GM21825 (cell line): ENCODE measurements around the gene ODAD4.

ENCODE experiments used
- ATAC-seq: cut with Tn5 transposase; IDR thresholded peaks from one replicate; pipeline ENCODE4 v1.9.1; 2021; ENCODE audit warnings: mild to moderate bottlenecking, moderate library complexity; ENCODE audit not compliant: unreplicated experiment

ODAD4 gene, protein sequence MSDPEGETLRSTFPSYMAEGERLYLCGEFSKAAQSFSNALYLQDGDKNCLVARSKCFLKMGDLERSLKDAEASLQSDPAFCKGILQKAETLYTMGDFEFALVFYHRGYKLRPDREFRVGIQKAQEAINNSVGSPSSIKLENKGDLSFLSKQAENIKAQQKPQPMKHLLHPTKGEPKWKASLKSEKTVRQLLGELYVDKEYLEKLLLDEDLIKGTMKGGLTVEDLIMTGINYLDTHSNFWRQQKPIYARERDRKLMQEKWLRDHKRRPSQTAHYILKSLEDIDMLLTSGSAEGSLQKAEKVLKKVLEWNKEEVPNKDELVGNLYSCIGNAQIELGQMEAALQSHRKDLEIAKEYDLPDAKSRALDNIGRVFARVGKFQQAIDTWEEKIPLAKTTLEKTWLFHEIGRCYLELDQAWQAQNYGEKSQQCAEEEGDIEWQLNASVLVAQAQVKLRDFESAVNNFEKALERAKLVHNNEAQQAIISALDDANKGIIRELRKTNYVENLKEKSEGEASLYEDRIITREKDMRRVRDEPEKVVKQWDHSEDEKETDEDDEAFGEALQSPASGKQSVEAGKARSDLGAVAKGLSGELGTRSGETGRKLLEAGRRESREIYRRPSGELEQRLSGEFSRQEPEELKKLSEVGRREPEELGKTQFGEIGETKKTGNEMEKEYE

DNA sequence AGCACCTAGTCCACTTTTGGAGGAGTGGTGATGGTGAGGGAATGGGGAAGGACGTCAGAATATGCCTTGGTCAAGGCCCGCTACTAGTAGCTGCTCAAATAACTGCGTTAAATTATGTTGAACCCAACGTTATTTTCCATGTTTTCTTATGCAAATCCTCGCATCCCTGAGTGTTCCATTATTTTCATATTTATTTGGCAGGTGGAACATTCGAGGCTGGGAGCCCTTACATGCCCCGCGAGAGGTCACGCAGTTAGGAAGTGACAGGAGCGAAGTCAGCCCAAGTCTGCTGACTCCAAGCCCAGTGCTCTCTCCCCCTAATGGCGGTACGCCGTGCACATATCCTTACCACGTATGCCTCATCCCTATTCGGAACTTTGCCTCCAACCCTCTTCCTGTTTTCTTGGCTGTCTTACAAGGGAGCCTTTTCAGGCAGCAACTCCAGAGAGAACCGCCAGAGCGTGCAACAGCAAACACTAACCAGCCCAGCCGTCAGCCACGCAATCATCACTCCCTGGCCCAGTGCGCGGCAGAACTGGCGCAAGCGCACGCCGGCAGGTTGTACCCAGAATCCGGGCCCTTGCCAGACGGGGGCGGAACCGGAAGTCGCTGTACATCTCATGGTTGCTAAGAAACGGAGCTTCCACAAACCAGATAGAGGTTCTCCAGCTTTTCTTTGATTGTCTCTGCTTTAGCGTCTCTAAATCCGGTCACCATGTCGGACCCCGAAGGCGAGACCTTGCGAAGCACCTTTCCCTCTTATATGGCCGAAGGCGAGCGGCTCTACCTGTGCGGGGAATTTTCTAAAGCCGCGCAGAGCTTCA is at the start of gene ODAD4:
ODAD4 (plus strand) TSS at position 609 of the 824 bp plus-strand sequence; CDS start at position 716, 107 bp downstream.
- peak; percentile 95 for ATAC-seq

DNA sequence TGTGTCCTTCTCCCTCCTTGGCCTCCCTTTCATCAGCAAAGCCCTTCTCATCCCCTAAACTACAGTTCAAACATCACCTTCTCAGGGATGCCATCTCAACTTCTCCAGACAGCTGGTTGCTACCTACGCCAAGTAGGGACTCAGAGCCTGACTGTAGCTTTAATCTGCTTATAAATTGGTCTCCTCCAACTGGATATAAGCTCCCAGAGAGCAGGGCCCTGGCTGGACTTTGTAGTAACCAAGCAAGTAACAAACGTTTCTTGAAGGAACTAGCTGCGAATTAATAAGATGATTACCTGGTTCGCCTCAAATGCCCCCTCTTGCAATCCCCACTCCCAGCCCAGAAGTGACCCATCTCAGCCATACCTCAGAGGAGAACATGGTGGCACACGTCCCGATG is 47.7 kb upstream of the ODAD4 start:
- no peak for ATAC-seq

DNA sequence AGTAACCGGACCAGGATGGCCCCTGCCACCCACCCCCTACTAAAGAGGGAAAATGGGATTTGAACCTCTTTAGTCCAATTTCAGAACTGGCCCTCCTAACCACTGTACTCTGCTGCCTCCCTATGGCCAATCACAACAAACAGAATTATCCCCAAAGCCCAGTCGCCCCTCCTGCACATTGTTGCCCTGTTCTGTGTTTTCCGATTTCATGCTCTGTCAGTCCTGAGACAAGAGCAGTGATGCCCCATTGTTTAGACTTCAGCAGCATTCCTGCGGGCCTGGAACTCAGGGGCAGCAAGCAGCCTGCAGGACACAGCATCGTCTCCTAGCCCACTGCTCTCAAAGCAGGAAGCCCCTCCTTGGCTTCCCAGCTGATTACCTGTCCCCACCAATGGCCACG is 44.7 kb upstream of the ODAD4 start:
- ATAC-seq = no peak

DNA sequence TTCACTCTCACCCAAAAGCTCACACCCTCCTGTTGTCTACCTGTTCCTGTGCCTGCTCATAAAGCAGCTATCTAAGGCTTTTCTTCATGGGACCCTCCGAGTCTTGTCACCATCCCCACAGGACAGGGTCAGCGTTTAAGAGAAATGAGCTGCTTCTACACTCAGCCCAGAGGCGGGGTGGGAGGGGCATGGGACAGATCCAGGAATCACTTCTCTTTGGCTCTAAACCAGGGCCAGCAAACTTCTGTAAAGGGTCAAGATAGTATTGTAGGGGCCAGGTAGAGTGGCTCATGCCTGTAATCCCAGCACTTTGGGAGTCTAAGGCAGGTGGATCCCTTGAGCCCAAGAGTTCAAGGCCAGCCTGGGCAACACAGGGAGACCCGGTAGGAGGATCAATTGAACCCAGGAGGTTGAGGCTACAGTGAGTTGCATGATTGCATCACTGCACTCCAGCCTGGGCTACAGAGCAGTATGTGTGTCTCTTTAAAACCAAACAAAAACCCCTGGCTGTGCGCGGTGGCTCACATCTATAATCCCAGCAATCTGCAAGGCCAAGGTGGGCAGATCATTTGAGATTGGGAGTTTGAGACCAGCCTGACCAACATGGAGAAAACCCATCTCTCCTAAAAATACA is 42.0 kb upstream of the ODAD4 start:
- ATAC-seq = no peak

DNA sequence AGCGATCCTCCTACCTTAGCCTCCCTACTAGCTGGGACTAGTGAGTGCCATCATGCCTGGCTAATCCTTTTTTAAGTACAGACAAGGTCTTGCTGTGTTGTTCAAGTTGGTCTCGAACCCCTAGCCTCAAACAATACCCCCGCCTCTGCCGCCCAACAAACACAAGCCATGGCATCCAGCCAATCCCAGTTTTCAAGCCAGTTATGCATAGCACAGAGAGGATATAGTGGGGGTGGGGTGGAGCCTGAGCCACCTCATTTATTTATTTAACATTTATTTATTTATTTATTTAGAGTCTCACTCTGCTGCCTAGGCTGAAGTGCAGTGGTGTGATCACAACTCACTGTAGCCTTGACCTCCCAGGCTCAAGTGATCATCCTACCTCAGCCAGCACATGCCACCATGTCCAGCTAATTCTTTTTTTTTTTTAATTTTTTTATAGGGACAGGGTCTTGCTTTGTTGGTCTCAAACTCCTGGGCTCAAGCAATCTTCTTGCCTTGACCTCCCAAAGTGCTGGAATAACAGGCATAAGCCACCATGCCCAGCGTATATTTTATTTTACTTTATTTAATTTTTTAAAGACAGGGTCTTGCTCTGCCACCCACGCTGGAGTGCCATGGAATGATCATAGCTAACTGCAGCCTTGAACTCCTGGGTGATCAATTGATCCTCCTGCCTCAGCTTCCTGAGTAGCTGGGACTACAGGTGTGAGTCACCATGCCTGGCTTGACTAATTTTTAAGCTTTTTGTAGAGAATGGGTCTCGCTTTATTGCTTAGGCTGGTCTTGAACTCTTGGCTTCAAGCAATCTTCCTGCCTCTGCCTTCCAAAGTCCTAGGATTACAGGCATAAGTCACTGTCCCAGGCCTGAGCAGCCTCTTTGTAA is 39.0 kb upstream of the ODAD4 start:
- no peak for ATAC-seq

DNA sequence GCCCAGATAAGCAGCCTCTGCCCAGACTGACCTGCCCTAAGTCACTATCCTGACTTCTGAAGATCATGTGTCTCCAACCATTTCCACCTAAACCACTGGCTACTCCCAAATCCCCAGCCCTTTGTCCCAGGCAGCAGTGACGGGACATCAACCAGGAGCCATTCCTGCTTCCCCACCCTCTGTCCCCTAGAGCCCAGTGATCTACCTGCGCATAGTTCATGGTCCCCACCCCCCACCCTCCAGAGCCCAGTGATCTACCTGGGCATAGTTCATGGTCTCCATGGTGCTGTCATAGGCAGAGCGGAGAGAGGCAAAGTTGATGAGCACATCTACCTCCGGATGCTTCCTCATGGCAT is 38.4 kb upstream of the ODAD4 start:
- ATAC-seq = no peak

DNA sequence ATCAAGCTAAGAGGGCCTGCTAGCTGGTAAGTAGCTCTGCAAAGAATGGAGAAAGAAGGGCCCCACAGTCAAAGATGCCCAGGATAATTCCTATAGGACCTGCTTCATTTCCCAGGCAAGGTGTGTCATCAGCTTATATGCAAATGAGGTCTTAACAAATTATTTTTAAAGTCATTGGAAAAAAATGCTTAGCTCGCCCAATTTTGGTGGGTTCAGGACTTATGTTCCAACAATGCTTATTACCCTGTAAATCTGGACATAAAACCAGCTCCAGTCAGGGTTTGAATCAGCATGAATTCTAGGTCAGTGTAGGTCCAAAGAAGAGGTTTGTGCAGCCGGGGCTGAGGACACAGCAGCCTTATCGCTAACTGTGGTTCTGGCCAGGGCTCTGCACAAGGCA is 37.0 kb upstream of the ODAD4 start:
- ATAC-seq = no peak

DNA sequence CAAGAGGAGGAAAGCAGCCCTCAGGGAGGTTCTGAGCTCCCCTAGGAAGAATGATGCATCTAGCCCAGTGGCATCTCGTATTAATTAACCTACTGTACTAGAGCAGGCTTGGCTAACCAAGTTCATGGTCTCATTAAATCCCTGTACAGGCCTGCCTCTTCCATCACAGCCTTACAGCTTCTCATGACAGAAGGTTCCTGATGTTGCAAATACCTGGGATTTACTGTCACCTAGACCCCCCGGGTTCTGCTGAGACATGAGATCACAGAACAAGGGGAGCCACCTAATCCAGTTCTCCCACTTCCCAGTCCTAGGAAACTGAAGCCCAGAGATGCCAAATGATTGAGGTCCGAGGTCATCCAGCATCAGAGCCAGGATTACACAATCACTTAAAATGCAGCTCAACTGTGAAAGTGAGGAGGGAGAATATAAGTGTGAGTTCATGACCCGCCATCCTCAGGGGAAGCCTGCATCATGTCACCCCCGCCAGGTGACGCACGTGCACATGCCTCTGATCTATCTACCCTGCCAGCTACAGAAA is 35.6 kb upstream of the ODAD4 start:
- ATAC-seq = no peak

DNA sequence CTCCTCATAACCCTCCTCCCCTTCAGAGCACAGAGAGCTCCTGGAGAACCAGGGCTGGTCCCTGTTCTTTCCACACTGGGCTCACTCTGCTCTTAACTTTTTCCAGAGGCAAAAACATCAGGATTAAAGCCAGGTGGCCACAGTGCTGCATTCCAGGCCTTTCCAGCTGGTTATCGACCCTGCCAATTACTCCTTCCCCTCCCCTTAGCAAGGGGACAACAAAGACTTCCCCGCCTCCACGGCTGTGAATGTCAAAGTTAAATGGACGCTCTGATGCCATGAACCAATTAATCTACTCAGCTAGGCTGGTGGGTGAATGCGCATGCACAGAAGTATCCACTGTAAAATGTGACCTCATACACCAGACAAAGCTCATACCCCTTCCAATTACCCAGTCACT is 34.8 kb upstream of the ODAD4 start:
- ATAC-seq = no peak

DNA sequence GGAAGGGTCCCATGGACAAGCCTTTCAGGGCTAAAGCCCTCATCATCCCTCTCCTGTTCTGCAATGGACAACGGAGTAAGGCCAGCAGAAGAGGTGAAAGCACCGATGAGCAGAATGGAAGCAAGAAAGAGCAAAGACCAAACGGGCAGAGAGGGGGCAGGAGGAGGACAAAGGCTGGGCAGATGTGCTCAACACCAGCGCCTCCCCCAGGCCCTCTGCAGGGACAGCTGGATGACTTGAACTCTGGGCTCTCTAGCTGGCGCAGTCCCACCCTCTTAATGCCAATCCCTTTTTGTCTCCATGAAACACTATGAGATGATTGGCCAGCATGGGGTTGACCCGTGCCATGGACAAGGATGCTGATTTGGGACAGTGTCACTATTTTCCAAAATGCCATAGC is 33.7 kb upstream of the ODAD4 start:
- ATAC-seq = no peak

DNA sequence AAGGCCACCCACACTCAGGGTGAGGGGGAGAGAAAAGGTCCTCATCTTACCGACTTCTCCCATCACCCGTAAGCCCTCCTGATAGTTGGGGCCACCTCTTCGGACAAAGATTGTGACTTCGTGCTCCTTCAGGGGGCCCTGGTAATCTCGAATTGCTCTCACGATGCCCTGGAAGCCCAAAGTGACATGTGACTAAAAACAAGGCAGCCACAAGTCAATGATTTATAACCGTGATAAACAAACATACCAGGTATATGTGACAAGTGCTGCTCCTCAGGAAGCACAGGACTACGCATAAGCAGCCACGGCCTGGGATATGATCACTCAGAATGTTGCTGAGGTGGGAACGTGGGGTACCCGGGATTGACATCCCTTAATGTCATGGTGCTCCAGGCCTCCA is 28.8 kb upstream of the ODAD4 start:
- no peak for ATAC-seq

DNA sequence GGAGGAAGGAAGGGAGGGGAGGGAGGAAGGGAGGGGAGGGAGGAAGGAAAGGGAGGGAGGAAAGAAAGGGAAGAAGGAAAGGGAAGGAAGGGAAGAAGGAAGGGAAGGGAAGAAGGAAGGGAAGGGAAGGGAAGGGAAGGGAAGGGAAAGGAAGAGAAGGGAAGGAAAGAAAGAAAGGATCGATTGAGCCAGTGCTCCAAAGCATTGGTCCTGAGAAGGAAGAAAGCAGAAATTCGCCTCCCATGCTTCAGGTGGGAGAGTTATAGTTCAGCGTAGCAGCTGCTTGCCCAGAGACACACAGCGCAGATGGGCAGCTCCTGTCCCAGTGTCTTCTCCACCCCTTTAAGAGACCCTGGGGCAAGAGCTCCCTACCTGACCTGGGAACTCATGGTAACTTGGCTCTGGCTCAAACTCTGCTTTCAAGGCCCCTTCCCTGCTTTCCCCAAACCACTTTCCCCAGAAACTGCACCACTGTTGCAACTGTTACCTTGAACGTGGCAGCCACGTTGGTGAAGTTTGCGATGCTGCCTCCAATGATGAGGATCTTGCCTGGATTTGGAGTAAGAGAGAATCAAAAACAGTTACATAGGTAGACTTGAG is 26.1 kb upstream of the ODAD4 start:
- ATAC-seq = no peak

DNA sequence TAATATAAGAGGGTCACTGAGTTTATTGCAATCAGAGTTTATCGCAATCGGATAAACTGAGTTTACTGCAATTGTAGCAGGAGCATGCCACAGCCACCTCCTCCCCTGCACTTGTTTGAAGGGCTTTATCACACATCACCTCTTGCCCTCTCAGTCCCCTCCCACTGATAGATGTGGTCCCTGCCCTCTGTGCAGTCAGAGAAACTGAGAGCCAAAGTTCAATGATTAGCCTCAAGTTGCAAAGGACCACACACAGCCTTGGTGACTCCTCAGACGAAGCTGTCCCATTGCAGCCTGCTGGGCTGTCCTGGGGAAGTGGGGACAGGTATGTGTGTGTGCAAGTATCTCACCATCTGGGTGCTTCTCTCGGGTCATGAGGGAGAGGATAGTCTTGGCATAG is 25.2 kb upstream of the ODAD4 start:
- no peak for ATAC-seq

DNA sequence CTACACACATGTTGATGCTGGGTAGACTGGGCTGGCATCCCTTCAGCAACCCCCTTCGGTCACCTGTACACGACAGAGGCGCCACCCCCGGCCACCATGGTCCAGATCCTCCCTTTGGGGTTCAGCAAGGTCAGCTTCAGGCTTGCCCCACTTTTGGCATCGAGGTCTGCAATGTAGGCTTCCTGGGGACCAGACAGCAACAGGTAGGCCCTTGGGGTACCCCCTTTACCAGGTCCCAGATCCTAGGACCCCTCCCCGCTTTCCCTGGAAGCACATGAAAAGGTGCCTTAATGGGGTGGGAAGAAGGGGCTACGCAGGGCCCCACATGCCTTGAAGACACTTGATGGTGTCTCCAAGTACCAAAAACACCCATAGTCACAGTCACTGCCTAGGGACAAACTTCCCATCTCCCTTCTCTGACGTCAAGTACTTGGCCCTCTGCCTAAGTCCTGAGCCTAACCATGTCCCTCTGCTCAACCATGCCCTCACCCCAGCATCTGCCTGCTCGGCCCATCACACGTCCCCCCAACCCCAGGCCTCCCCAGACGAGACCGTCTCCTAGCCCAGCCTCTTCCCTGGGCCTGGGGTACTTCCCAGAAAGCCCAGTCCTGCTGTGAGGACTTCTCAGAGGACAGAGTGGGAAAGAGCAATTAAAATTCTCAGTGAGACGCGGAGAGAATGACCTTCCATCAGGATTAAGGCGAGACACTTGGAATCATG is 23.8 kb upstream of the ODAD4 start:
- ATAC-seq = no peak

DNA sequence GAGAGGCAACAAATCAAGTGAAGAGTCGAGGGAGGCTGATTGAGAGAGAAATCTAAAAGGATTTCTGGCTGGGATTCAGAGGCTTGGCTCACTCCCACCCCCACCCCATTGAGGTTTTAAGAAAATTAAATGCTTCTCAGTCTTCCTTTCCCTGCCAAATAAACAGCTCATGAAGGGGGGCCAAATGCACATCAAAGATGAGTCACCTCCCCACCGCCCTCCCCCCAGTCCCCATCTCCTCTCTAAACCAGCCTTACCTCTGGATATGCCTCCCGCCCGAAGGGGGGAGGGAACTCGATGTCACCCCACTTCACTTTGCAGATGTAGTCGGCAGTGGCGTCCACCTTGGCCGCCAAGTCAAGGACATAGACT is 23.2 kb upstream of the ODAD4 start:
- ATAC-seq = no peak

DNA sequence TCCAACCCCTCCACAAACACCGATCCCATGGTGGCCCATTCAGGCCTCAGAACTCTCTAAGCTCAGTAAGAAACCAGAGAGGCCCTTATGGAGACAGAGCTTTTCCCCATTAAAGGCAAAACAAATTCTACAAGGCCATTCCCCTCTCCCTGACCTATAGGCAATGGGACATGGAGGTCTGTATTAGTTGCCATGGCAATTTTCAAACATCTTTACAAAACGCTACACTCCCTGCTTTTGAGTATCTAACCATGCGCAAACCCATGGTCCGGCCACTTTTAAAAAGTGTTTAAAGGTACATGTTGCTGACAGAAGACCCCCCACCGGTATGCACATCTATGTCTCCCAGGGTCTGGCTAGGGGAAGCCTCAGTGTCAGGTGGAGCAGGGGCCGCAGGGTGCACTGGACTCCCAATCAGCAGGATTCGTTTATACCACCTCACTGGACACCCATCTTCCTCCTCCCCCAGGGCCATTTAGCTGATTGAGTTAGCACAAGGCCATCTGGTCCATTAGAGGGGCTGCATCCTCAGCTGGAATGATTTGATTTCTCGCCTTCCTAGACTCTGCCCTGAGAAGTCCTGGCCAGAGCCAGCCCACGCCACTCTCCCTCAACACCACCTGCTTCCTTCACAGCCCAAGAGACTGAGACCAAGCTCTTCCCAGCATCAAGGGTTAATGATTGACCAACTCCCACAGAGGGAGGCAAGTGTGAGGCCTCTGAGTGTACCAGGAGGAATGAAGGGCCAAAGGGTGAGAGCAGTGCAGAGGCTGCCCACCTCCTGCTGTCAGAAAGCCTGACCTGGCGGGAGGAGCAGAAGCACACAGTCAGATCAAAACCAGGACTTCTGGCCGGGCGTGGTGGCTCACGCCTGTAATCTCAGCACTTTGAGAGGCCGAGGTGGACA is 22.5 kb upstream of the ODAD4 start:
- no peak for ATAC-seq

DNA sequence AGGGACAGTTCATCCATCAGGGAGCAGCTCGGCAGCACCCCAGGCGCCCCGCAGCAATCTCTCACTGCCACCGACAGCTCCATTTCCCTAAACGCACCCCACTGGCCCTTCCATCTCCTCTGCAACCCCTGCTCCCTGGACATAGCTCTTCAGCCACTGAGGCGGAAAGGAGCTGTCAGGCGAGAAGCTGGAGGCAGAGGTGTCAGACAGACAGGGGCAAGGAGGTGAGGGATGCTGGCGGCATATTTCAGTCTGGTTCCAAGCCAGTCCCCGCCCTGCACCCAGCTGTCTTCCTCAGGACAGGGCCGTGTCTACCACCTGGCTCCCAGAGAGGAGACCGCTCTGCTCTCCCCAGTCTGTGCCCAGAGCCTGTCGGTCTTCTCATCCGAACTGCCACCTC is 21.3 kb upstream of the ODAD4 start:
- ATAC-seq = no peak
